ENCODE data around the gene G2E3.
"Not testable (repeated sequence)": the region's sequence is repeated elsewhere in the genome, so short reads cannot be mapped to it uniquely, and the experiment has no call there.

Gene G2E3

DNA sequence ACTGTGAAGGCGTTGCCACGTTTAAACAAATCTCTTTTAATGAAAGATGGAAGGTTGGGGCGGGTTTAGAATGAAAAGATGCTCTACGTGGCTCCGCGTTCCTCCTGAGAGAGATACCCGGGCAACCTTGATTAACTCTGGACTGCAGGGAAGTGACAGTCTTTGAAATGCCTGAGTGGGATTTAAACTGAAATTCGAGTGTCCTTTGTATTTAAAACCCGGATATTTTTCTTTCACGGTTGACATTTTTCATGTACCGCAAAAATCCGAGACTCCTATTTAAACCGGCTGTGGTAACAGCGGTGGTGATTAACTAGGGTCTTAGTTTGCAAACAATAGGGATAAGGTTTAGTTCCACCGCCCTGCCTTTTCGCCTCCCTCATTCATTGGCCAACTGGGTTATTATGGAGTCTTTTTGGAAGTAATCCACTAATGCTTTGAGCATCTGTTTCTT, 707 bp downstream of the G2E3 start:
- DNase-seq (ENCODE audit: low read depth) = no peak

DNA sequence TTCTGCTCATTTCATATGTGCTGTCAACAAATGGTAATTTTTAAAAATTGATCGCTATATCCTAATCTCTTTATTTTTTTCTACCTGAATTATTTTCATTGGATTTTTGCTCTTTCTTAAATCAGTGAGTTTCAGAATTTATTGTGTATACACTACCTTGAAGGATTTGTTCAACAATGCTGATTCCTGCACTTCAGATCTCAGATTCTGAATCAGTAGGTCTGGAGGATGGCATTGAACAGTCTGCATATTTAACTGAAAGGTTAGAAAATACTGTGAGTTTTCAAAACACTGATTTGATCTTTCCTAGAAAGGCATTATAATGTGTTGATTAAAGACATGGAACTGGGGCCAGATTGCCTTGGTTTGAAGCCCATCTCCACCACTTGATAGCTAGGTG, 1.6 kb downstream of the G2E3 start:
- no peak for DNase-seq (ENCODE audit: low read depth)

DNA sequence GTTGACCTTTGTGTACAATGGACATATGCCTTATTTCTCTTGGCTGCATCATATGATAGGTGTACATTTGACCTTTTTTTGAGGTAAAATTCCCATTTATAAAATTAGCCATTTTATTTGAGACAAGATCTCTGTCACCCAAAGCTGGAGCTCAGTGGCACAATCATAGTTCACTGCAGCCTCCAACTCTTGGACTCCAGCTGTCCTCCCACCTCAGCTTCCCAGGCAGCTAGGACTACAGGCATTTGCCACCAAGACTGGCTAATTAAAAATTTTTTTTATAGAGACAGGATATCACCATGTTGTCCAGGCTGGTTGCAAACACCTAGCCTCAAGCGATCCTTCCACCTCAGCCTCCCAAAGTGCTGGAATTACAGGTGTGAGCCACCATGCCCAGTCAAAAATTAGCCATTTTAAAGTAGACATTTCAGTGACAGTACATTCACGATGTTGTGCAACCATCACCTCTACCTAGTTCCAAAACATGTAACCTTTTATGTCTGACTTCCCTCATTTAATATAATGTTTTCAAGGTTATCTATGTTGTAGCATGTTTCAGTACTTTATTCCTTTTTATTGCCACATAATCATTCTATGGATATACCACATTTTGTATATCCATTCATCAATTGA, 5.4 kb downstream of the G2E3 start:
- no peak for DNase-seq (ENCODE audit: low read depth)

DNA sequence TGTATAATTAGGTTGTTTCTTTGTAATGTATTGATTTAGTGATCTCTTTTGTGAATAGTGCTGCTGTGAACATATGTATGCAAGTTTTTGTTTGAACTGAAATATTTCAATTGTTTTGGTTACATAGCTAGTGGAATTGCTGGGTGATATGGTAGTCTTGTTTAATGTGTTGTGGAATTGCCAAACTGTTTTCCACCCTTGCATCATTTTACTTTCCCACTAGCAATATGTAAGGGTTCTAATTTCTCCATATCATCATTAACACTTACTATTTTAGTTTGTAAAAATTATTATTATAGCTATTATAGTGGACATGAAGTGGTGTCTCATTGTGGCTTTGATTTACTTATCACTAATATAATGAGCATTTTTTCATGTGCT, 5.9 kb downstream of the G2E3 start:
- DNase-seq (ENCODE audit: low read depth) = no peak

DNA sequence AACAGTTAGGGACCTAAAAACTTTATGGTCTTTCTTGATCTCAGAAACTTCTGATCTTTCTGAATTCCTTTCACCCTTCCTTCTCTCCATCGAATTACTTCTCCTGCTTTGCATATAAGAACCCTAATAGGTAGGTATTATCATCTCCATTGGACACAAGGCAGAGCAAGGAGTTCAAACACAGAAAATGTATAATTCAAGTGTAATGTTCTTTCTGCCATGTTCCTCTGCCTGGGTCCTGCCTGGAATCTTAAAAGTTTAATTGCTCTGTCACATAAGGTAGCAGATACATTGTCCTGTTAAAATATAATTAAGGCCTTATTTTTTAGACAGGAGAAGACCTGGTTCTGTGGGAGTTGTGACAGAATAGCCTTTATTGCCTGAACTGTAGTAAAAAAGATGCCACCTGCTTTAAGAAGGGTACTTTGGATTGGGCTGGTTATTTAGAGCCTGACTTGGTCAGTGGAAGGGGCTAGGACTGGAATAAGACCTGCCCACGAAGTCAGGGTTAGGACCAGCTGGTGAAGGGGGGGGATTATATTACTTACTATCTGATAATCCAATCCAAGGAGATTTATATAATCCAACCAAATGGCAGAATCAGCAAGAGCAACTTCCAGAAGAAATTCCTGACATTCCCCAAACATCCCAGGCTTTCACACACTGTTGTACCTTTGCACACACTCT, 10.4 kb downstream of the G2E3 start:
- no peak for DNase-seq (ENCODE audit: low read depth)

DNA sequence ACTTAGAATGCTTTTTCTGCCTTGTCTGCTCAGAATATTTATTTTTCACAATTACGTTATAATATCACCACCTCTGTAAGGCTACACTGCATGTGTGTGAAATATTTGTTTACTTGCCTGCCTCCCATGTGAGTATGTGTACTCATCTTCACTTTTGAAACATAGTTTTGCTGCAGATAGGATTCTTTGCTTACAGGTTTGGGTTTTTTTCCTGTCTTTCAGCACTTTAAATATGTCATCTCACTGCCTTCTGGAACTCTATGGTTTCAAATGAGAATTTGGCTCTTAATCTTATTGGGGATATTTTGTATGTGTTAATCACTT, 10.9 kb downstream of the G2E3 start:
- DNase-seq (ENCODE audit: low read depth) = no peak

DNA sequence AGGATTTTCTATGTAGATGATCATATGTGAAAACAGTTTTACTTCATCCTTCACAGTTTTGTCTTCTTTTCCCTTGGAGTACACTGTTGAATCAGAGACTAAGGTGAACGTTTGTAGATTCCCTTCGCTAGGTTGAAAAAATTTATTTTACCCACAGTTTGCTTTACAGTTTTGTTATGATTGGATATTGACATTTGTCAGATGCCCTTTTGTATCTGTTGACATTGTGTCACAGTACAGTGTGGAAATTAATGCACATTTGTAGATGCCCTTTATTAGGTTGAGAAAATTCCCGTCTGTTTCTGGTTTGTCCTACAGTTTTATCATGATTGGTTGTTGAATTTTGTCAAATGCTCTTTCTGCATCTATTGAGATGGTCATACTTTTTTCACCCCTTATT, 13.3 kb downstream of the G2E3 start:
- no peak for DNase-seq (ENCODE audit: low read depth)

DNA sequence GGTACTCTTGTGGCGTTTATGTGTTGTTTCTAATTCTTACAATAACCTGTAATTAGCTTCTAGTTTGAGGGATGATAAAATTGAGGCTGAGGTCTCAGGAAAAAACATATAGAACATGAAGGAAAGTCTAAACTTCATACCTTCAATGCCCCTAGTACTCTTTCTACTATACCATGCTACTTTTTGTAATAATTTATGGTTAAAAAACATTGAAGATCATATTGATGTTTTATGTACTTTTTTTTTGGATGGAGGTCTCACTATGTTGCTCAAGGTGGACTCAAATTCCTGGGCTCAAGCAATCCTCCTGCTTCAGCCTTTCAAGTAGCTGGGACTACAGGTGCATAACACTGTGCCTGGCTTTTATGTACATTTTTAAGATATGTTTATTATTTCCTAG, 13.8 kb downstream of the G2E3 start:
- no peak for DNase-seq (ENCODE audit: low read depth)

DNA sequence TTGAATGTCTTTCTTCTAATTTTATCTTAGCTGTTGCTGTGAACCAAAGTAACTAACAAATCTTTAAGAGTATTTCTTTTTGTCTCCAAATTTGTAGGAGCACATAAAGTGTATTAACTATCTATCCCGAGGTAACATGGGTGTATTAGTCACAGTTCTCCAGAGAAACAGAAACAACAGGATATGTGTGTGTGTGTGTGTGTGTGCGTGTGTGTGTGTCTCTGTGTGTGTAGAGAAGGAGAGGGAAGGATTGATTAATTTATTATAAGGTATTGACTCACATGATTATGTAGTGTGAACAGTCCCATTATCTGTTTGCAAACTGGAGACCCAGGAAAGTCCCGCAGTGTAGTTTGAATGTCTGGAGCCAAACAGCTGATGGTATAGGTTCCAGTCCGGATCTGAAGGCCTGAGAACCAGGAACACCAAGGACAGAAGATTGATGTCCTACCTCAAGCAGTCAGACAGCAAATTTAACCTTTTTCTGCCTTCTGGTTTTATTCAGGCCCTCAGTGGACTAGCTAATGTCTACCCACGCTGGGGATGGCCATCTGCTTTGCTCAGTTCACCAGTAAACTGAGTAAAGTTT, 14.4 kb downstream of the G2E3 start:
- no peak for DNase-seq (ENCODE audit: low read depth)

DNA sequence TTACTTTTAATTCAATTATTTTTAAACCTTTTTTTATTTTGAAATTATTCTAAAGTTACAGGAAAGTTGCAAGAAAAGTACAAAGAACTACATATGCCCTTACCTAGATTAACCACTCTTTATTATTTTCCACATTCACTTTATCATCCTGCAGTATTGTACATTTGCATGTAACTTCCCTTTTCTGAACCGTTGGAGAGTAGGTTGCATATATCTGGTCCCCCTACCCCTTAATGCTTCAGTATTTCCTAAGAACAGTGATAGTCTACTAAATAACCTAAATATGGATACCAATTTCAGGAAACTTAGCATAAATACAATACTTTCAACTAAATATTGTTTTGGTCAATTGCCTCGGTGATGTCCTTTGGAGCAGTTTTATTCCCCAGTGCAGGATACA, 15.0 kb downstream of the G2E3 start:
- DNase-seq (ENCODE audit: low read depth) = no peak

DNA sequence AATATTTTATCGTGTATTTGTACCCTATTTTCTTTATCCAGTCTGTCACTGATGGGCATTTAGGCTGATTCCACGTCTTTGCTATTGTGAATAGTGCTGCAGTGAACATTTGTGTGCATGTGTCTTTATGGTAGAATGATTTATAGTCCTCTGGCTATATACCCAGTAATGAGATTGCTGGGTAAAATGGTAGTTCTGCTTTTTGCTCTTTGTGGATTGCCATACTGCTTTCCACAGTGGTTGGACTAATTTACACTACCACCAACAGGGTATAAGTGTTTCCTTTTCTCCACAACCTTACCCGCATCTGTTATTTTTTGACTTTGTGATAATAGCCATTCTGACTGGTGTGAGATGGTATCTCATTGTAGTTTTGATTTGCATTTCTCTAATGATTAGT, 15.8 kb downstream of the G2E3 start:
- not testable (repeated sequence) for DNase-seq (ENCODE audit: low read depth)

DNA sequence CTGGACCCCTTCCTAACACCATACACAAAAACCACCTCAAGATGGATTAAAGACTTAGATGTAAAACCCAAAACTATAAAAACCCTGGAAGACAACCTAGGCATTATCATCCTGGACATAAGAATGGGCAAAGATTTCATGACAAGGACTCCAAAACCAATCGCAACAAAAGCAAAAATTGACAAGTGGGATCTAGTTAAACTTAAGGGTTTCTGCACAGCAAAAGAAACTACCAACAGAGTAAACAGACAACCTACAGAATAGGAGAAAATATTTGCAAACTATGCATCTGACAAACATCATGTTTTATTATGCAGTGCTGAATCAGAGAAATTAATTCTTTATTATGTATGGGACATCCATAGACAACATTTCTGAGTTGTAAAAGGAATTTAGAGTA, 17.4 kb downstream of the G2E3 start:
- DNase-seq (ENCODE audit: low read depth) = not testable (repeated sequence)

DNA sequence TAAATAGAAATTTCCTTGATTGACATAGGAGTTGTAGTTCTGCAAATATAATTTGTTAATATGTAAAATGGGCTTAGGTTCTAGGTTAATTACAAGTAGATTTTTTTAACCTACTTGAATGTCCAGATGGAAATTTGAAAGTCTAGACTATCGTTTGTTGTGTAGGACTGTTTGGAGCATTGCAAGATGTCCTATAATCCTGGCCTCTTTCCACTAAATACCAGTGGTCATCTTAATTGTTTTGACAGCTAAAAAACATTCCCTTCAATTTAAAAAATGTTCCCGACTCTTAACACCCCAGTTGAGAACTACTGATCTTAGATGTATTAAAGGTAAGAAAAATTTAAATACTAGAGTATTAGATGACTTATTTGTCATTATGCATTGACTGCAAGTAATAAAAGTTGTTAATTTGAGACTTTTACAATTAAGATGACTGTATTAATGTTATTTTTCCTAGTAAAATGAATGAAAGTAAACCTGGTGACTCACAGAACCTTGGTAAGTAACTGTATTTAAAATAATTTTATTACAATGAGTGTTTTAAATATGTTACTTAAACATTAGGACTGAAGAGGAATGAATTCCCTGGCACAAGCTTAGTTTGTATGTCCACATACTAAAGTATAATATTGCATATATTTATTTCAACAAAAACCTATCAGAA, 21.8 kb downstream of the G2E3 start:
- no peak for DNase-seq (ENCODE audit: low read depth)

DNA sequence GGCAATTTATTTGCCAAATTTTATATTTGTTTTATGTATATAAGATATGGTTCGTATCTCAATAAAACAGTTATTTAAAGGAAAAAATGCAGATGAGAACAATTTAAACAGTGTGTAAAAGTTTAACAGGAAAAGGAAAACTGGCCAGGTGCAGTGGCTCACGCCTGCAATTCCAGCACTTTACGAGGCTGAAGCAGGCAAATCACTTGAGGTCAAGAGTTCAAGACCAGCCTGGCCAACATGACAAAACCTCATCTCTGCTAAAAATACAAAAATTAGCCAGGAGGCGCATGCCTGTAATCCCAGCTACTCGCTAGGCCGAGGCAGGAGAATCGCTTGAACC, 22.3 kb downstream of the G2E3 start:
- no peak for DNase-seq (ENCODE audit: low read depth)

DNA sequence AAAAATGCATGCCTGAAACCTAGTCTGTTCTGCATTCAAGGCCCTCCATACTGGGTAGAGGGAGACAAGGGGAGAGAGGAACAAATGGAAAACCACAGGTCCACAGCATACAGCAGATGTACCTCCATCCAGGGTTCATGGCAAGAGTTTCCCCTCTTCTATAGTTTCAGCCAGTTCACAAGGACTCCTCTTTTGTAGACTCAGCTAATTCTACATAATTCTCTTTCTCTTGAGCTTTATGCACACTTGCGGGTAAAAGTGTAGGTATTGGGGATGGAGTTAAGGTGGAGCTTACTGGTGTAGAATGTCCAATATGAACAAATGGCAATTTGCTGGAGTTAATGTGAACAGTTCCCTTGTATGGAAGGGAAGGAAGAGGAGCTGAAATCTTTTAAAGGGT, 23.4 kb downstream of the G2E3 start:
- no peak for DNase-seq (ENCODE audit: low read depth)

DNA sequence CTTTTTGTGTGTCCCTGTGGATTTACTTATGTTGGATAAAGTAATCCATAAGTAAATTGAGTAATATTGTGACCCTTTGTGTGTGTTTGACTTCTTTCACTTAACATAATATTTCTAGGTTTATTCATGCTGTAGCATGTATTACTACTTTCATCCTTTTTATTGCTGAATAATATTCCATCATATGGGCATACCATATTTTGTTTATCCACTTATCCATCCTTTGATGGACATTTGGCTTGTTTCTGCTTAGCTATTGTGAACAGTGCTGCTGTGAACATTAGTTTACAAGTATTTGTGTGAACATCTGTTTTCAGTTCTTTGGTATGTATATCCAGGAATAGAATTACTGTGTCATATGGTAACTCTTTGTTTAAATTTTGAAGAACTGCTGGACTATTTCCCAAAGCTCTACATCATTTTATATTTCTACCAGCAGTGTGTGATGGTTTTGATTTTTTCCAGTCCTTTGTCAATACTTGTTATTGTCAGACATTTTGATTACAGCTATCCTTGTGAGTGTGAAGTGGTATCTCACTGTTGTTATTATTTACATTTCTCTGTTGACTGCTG, 25.2 kb downstream of the G2E3 start:
- no peak for DNase-seq (ENCODE audit: low read depth)

DNA sequence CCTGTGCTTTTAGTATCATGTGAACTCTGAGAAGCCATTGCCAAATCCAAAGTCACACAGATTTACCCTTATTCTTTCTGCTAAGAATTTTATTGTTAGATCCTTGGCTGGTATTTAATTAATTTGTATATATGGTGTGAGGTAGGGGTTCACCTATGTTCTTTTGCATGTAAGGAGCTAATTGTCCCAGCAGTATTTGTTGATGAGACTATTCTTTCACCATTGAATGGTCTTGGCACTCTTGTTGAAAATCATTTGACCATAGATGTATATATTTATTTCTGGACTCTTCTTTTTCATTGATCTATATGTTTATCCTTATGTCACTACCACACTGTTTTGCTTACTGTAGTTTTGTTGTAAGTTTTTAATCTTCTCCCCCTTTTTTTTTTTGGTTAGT, 26.2 kb downstream of the G2E3 start:
- no peak for DNase-seq (ENCODE audit: low read depth)

DNA sequence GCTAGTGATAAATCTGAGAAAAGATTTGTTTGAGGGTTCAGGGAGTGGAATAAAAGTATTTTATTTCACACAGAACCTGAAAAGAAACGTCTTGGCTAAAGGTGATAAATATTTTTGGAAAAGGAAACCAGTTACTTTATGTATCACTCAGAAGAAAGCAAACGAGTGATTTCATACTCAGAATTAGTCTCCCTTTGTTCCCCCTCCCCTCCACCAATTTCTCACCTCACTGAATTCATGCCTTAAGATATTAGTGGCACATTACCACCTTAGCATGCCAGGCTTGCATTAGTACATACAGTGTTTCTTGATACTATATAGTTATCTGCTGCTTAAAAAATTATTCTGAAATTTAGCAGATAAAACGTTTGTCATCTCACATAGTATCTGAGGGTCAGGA, 28.2 kb downstream of the G2E3 start:
- no peak for DNase-seq (ENCODE audit: low read depth)

DNA sequence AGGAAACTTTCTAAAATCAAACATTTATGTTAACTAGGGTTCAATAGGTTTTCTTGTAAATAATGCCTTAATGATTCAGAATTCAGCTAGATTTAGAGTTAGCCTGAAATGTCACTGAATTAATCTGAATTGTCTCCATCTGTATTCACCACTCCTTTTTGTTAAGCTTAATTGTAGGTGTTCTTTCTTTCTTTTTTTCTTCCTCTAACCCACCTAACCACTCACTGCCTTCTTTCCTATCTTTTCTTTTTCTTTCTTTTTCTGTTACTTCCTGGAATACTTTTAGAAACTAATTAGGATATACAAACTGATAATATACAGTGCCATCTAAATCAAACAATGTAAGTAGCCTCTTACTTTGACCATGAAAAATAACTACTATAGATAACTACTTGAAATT, 29.9 kb downstream of the G2E3 start:
- no peak for DNase-seq (ENCODE audit: low read depth)

DNA sequence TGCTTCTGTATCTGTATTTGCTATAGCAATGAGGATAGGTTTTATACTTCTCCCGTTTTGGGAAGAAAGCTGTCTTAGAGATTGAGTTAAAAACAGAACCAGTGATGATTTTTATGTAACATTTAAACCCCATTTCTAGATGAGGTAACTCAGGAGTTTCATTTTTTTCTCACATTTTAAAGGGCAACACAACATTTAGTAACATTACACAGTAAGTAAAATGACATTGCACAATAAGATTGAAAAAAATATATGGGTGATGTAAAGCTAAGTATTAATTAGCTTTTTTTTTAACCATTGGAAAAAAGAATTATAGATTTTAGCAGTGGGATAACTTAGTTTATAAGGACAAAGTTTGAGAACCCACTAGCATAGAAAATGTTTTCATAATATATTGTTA, 38.0 kb downstream of the G2E3 start:
- DNase-seq (ENCODE audit: low read depth) = no peak

DNA sequence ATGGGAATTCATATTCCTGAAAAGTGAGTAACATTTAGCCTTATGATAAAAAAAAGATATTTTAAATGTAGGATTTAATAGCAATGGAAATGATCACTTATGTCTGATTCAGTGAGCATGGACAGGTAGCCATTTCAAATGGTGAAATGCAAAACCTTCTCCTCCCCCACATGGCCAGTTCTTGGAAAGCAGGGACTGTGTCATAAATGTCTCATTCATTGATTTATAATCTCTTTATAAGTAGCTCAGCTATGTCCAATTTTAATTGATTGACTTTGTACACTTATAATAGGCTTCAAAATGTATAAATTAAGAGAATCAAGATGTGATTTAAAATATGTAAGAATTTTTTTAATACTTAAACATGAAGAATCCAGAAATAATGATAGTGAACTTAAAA, 38.5 kb downstream of the G2E3 start:
- no peak for DNase-seq (ENCODE audit: low read depth)

DNA sequence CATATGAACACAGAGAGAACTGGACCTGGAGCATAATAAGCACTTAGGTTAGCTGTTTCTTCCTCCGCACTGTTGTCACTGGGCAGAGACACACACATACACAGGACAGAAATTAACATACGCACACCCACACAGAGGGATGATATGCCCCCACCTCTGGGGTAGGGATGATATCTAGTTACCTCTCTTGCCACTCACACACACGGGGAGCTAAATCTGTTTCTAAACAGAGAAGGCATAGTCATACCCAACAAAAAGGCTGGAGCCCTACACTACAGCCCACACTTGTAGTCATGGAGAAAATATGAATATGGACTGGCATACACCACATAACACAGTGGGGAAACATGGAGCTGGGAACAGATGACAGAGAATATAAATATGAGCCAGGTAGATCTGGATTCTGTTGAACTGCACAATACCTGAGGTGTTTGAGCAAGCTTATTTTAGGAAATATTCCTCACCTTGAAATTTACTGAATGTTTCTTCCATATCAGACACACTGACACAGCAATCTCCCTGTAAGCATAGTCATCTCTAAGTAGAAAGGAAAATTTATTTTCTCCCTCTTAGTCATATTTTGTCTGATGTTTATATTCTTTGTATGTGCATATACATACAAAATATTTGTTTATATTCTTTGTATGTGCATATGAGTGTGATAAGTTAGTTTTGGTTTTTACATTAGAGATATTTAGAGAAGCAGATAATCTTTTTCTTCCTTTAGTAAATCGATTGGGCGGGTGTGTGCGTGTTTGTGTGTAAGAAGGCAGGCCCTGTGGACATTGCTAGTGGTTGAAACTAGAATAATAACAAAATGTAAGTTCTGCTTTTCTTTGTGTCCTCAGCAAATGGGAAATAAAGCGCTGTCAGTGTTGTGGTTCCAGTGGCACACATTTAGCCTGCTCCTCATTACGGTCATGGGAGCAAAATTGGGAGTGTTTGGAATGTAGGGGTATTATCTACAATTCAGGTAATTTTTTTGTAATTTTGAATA, 42.3 kb downstream of the G2E3 start:
- DNase-seq (ENCODE audit: low read depth) = no peak
